ENCODE data around the gene MYO1E. TPM values are rescaled to one million over a fixed set of nuclear protein-coding genes. Genes with fewer than 3 reads are reported as not detected.

MYO1E gene
- total RNA-seq, 1 donor: 17.3 TPM

- H3K4me3 ChIP-seq (ENCODE audit: low read length): no peak overlapping the region
- no peaks in the 10 kb centered on the region for H3K27me3 ChIP-seq (ENCODE audit: insufficient read depth, low read length)
- no peaks in the 10 kb centered on the region for H3K9me3 ChIP-seq (ENCODE audit: low read depth, low read length)
- H3K4me1 ChIP-seq (ENCODE audit: insufficient read depth, low read length): no peaks in the 10 kb centered on the region
Observed at GRCh38 chr15:59191855-59192237, 180.8 kb downstream of the MYO1E start.

- no peaks in the 10 kb centered on the region for H3K27me3 ChIP-seq (ENCODE audit: insufficient read depth, low read length)
- no peaks in the 10 kb centered on the region for H3K9me3 ChIP-seq (ENCODE audit: low read depth, low read length)
- no peak overlapping the region for H3K4me3 ChIP-seq (ENCODE audit: low read length)
- H3K4me1 ChIP-seq (ENCODE audit: insufficient read depth, low read length): peaks cover 13% of the 10 kb centered on the region
Observed at GRCh38 chr15:59190291-59190690, 182.4 kb downstream of the MYO1E start.

GRCh38 chr15:59189241-59189640, 183.4 kb downstream of the MYO1E start:
- Histone ChIP-seq H3K27me3 (ENCODE audit: insufficient read depth, low read length) (no peaks in the 10 kb centered on the region), H3K9me3 (ENCODE audit: low read depth, low read length) (no peaks in the 10 kb centered on the region), H3K4me1 (ENCODE audit: insufficient read depth, low read length) (peaks cover 14% of the 10 kb centered on the region), H3K4me3 (ENCODE audit: low read length) (no peak overlapping the region)

- H3K9me3 ChIP-seq (ENCODE audit: low read depth, low read length): no peaks in the 10 kb centered on the region
- peaks cover 14% of the 10 kb centered on the region for H3K4me1 ChIP-seq (ENCODE audit: insufficient read depth, low read length)
- no peaks in the 10 kb centered on the region for H3K27me3 ChIP-seq (ENCODE audit: insufficient read depth, low read length)
- H3K4me3 ChIP-seq (ENCODE audit: low read length): no peak overlapping the region
Observed at GRCh38 chr15:59186501-59186900, 186.2 kb downstream of the MYO1E start.

GRCh38 chr15:59185725-59186124, 186.9 kb downstream of the MYO1E start:
- H3K27me3 ChIP-seq (ENCODE audit: insufficient read depth, low read length): no peaks in the 10 kb centered on the region
- H3K4me1 ChIP-seq (ENCODE audit: insufficient read depth, low read length): peaks cover 20% of the 10 kb centered on the region
- H3K9me3 ChIP-seq (ENCODE audit: low read depth, low read length): no peaks in the 10 kb centered on the region
- no peak overlapping the region for H3K4me3 ChIP-seq (ENCODE audit: low read length)

- Histone ChIP-seq H3K27me3 (ENCODE audit: insufficient read depth, low read length) (no peaks in the 10 kb centered on the region), H3K9me3 (ENCODE audit: low read depth, low read length) (no peaks in the 10 kb centered on the region), H3K4me1 (ENCODE audit: insufficient read depth, low read length) (peaks cover 49% of the 10 kb centered on the region), H3K4me3 (ENCODE audit: low read length) (no peak overlapping the region)
Observed at GRCh38 chr15:59180945-59181600, 191.6 kb downstream of the MYO1E start.

GRCh38 chr15:59179717-59180116, 193.0 kb downstream of the MYO1E start:
- H3K4me1 ChIP-seq (ENCODE audit: insufficient read depth, low read length): peaks cover 54% of the 10 kb centered on the region
- H3K4me3 ChIP-seq (ENCODE audit: low read length): no peak overlapping the region
- no peaks in the 10 kb centered on the region for H3K9me3 ChIP-seq (ENCODE audit: low read depth, low read length)
- H3K27me3 ChIP-seq (ENCODE audit: insufficient read depth, low read length): no peaks in the 10 kb centered on the region

GRCh38 chr15:59178151-59178695, 194.4 kb downstream of the MYO1E start:
- no peaks in the 10 kb centered on the region for H3K9me3 ChIP-seq (ENCODE audit: low read depth, low read length)
- H3K4me3 ChIP-seq (ENCODE audit: low read length): no peak overlapping the region
- no peaks in the 10 kb centered on the region for H3K27me3 ChIP-seq (ENCODE audit: insufficient read depth, low read length)
- H3K4me1 ChIP-seq (ENCODE audit: insufficient read depth, low read length): peaks cover 58% of the 10 kb centered on the region

- Histone ChIP-seq H3K4me3 (ENCODE audit: low read length) (no peak overlapping the region), H3K27me3 (ENCODE audit: insufficient read depth, low read length) (no peaks in the 10 kb centered on the region), H3K9me3 (ENCODE audit: low read depth, low read length) (no peaks in the 10 kb centered on the region), H3K4me1 (ENCODE audit: insufficient read depth, low read length) (peaks cover 58% of the 10 kb centered on the region)
Observed at GRCh38 chr15:59177317-59177660, 195.4 kb downstream of the MYO1E start.

- no peak overlapping the region for H3K4me3 ChIP-seq (ENCODE audit: low read length)
- H3K4me1 ChIP-seq (ENCODE audit: insufficient read depth, low read length): peaks cover 58% of the 10 kb centered on the region
- no peaks in the 10 kb centered on the region for H3K27me3 ChIP-seq (ENCODE audit: insufficient read depth, low read length)
- H3K9me3 ChIP-seq (ENCODE audit: low read depth, low read length): no peaks in the 10 kb centered on the region
Observed at GRCh38 chr15:59176653-59177316, 195.9 kb downstream of the MYO1E start.

GRCh38 chr15:59174835-59175831, 197.5 kb downstream of the MYO1E start:
- no peaks in the 10 kb centered on the region for H3K27me3 ChIP-seq (ENCODE audit: insufficient read depth, low read length)
- H3K4me3 ChIP-seq (ENCODE audit: low read length): no peak overlapping the region
- peaks cover 52% of the 10 kb centered on the region for H3K4me1 ChIP-seq (ENCODE audit: insufficient read depth, low read length)
- no peaks in the 10 kb centered on the region for H3K9me3 ChIP-seq (ENCODE audit: low read depth, low read length)

- Histone ChIP-seq H3K9me3 (ENCODE audit: low read depth, low read length) (no peaks in the 10 kb centered on the region), H3K27me3 (ENCODE audit: insufficient read depth, low read length) (no peaks in the 10 kb centered on the region), H3K4me3 (ENCODE audit: low read length) (no peak overlapping the region), H3K4me1 (ENCODE audit: insufficient read depth, low read length) (peaks cover 50% of the 10 kb centered on the region)
Observed at GRCh38 chr15:59174151-59174834, 198.4 kb downstream of the MYO1E start.

- Histone ChIP-seq H3K4me3 (ENCODE audit: low read length) (no peak overlapping the region), H3K27me3 (ENCODE audit: insufficient read depth, low read length) (no peaks in the 10 kb centered on the region), H3K4me1 (ENCODE audit: insufficient read depth, low read length) (peaks cover 47% of the 10 kb centered on the region), H3K9me3 (ENCODE audit: low read depth, low read length) (no peaks in the 10 kb centered on the region)
Observed at GRCh38 chr15:59173194-59173593, 199.5 kb downstream of the MYO1E start.

GRCh38 chr15:59172289-59172901, 200.3 kb downstream of the MYO1E start:
- Histone ChIP-seq H3K9me3 (ENCODE audit: low read depth, low read length) (no peaks in the 10 kb centered on the region), H3K4me3 (ENCODE audit: low read length) (no peak overlapping the region), H3K4me1 (ENCODE audit: insufficient read depth, low read length) (peaks cover 39% of the 10 kb centered on the region), H3K27me3 (ENCODE audit: insufficient read depth, low read length) (no peaks in the 10 kb centered on the region)

All from mononuclear cell (primary cell).